DND-41 (cell line): Measurements from ENCODE around the gene TGM5.

Experiments
- ATAC-seq: fragments of 200-7000 bp; cut with Tn5 transposase; 3 replicates; pipeline ENCODE4 v1.9.1; 2021; ENCODE audit warnings: low read depth; ENCODE audit not compliant: insufficient read depth
- DNase-seq: peaks from one replicate; pipeline ENCODE4 v3.0.0-alpha.2; 2020
- H2AFZ ChIP-seq: 2 replicates; pipeline ENCODE4 v1.6.0; 2012; ENCODE audit warnings: low read depth, low read length
- H3K27ac ChIP-seq: 2 replicates; pipeline ENCODE4 v1.5.1; 2012; ENCODE audit warnings: low read length, inconsistent platforms
- H3K27me3 ChIP-seq: fragments of 200-600 bp; sonication (generic); 2 replicates; pipeline ENCODE4 v1.6.0; 2012; ENCODE audit warnings: low read length, mild to moderate bottlenecking, inconsistent platforms; ENCODE audit not compliant: insufficient read depth, poor library complexity
- H3K36me3 ChIP-seq: 2 replicates; pipeline ENCODE4 v1.5.1; 2012; ENCODE audit warnings: low read length, inconsistent platforms; ENCODE audit not compliant: insufficient read depth
- H3K4me1 ChIP-seq: 2 replicates; pipeline ENCODE4 v1.5.1; 2012; ENCODE audit warnings: mild to moderate bottlenecking, low read length; ENCODE audit not compliant: insufficient read depth
- H3K4me2 ChIP-seq: 2 replicates; pipeline ENCODE4 v1.6.0; 2012; ENCODE audit warnings: mild to moderate bottlenecking, moderate library complexity, low read length, inconsistent platforms; ENCODE audit not compliant: insufficient read depth
- H3K4me3 ChIP-seq, 2 experiments: fragments of 200-600 bp in 1 of 2; shearing (Covaris generic) in 1 of 2; 2 replicates each; pipeline ENCODE4 v1.5.1; 2012 to 2016; ENCODE audit warnings: inconsistent platforms in 2 of 2, low read length in 2 of 2, mild to moderate bottlenecking in 2 of 2, low read depth in 1 of 2, moderate library complexity in 1 of 2
- H3K79me2 ChIP-seq: 2 replicates; pipeline ENCODE4 v1.6.0; 2012; ENCODE audit warnings: low read length, inconsistent platforms; ENCODE audit not compliant: insufficient read depth
- H3K9ac ChIP-seq: 2 replicates; pipeline ENCODE4 v1.6.0; 2012; ENCODE audit warnings: low read depth, mild to moderate bottlenecking, inconsistent platforms, low read length, moderate library complexity
- H3K9me3 ChIP-seq: 2 replicates; pipeline ENCODE4 v1.5.1; 2012; ENCODE audit warnings: low read length, moderate library complexity, mild to moderate bottlenecking, inconsistent platforms; ENCODE audit not compliant: insufficient read depth, severe bottlenecking
- H4K20me1 ChIP-seq: 2 replicates; pipeline ENCODE4 v1.6.0; 2012; ENCODE audit warnings: low read length; ENCODE audit not compliant: insufficient read depth
- CTCF ChIP-seq: IDR thresholded peaks from 2 replicates; pipeline ENCODE4 v1.5.1; 2012; ENCODE audit warnings: borderline replicate concordance, low read length, moderate library complexity, mild to moderate bottlenecking; ENCODE audit not compliant: poor library complexity, severe bottlenecking; ENCODE audit errors: extremely low read depth
- EZH2 ChIP-seq: IDR thresholded peaks from 3 replicates; pipeline ENCODE4 v1.6.1; 2012; ENCODE audit warnings: borderline replicate concordance, low read depth, mild to moderate bottlenecking, moderate library complexity, low read length, inconsistent platforms; ENCODE audit not compliant: severe bottlenecking

Gene TGM5

GRCh38 chr15:43214592-43215295 is 52.0 kb downstream of the TGM5 start:
- no peak overlapping the region for H3K27ac ChIP-seq
- no peak for DNase-seq
- no peaks in the 10 kb centered on the region for H3K9me3 ChIP-seq
- no peak for ATAC-seq
- TF ChIP-seq EZH2 (no peak), CTCF (no peak)
- H3K79me2 ChIP-seq, result no peaks in the 10 kb centered on the region
- H3K4me1 ChIP-seq, result no peaks in the 10 kb centered on the region
- H3K4me2 ChIP-seq, result no peak overlapping the region
- no peaks in the 10 kb centered on the region for H4K20me1 ChIP-seq
- H3K27me3 ChIP-seq, result no peaks in the 10 kb centered on the region
- H3K9ac ChIP-seq, result no peak overlapping the region
- no peak overlapping the region for H2AFZ ChIP-seq
- H3K4me3 ChIP-seq, result no peak overlapping the region
- no peaks in the 10 kb centered on the region for H3K36me3 ChIP-seq

GRCh38 chr15:43214169-43214568 is 52.6 kb downstream of the TGM5 start:
- H3K27me3 ChIP-seq, result no peaks in the 10 kb centered on the region
- H3K4me2 ChIP-seq, result no peak overlapping the region
- ATAC-seq, result no peak
- no peak overlapping the region for H2AFZ ChIP-seq
- no peaks in the 10 kb centered on the region for H3K79me2 ChIP-seq
- no peaks in the 10 kb centered on the region for H3K9me3 ChIP-seq
- H3K4me3 ChIP-seq, result no peak overlapping the region
- TF ChIP-seq EZH2 (no peak), CTCF (no peak)
- DNase-seq, result no peak
- no peak overlapping the region for H3K27ac ChIP-seq
- H3K4me1 ChIP-seq, result no peaks in the 10 kb centered on the region
- H3K36me3 ChIP-seq, result no peaks in the 10 kb centered on the region
- no peak overlapping the region for H3K9ac ChIP-seq
- H4K20me1 ChIP-seq, result no peaks in the 10 kb centered on the region

- Histone ChIP-seq H4K20me1 (no peaks in the 10 kb centered on the region), H3K4me3 (no peak overlapping the region), H3K4me2 (no peak overlapping the region), H3K79me2 (no peaks in the 10 kb centered on the region), H3K9ac (no peak overlapping the region), H3K27ac (no peak overlapping the region), H3K9me3 (no peaks in the 10 kb centered on the region), H3K36me3 (no peaks in the 10 kb centered on the region), H3K4me1 (no peaks in the 10 kb centered on the region), H2AFZ (no peak overlapping the region), H3K27me3 (no peaks in the 10 kb centered on the region)
- no peak for TF ChIP-seq CTCF
- TF ChIP-seq EZH2, result no peak
- ATAC-seq (no peak), DNase-seq (no peak)
These were observed 53.3 kb downstream of the TGM5 start for GRCh38 chr15:43213466-43213865.
